Measurements from ENCODE around the gene UTS2. TPM values are rescaled to one million over a fixed set of nuclear protein-coding genes. Genes with fewer than 3 reads are reported as not detected.
A peak's percentile ranks its signal among the peaks of the same experiment; 100 is the strongest.

The UTS2 gene
- total and polyA plus RNA-seq, 2 of the 13 experiments (the other 11 are each of a cell fraction or from before 2014, with no cell fraction given) = not detected

DNA sequence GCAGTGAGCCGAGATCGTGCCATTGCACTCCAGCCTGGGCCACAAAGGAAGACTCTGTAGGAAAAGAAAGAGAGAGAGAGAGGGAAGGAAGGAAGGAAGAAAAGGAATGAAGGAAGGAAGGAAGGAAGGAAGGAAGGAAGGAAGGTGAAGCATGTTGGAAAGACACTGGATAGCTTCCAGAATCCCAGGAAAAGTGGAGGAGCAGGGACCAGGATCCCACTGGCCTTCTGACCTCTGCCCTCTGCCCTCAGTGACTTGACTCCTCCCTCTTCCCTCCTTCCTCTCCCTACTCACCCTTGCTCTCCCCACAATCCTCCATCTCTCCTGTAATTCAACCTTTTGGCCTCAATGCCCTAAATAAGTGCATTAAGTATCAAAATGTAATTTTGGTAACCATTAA lies 4.1 kb upstream of the UTS2 start:
- no peak overlapping the region for H3K27ac ChIP-seq (ENCODE audit: extremely low read length, insufficient read depth, low read length)
- no peaks in the 10 kb centered on the region for H3K9me3 ChIP-seq (ENCODE audit: low read length)
- no peaks in the 10 kb centered on the region for H3K36me3 ChIP-seq (replicated peaks in 1 of 2; ENCODE audit: control insufficient read depth in 1 of 2, insufficient read depth in 2 of 2, low read length in 2 of 2)
- CTCF ChIA-PET (ENCODE audit: low intra/inter-chr PET ratio, low total read pairs) = no interaction called here
- POLR2A ChIA-PET = no interaction called here
- intact Hi-C loops (cut with micrococcal nuclease; ENCODE audit: unreplicated experiment) = loop anchor here (2.0 kb wide), 1 partner anchor 190 kb away; no protein-coding TSS in a partner anchor
- DNase-seq (ENCODE audit: low spot score) = no peak
- TF ChIP-seq, protein P1, sequence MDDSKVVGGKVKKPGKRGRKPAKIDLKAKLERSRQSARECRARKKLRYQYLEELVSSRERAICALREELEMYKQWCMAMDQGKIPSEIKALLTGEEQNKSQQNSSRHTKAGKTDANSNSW (CRISPR knock-in tag; IDR thresholded peaks at IDR 0.05; ENCODE audit: borderline replicate concordance) = no peak
- no peak for FAIRE-seq
- H4K20me1 ChIP-seq (ENCODE audit: insufficient read depth, low read length) = no peaks in the 10 kb centered on the region
- in situ Hi-C loops (cut with HindIII; ENCODE audit: extremely low pct_ligation_motif_present, low pct_unique_long_range_greater_than_20kb) = loop anchor here (25.0 kb wide), 1 partner anchor 195 kb away; no protein-coding TSS in a partner anchor
- H2AFZ ChIP-seq (ENCODE audit: low read length) = no peak overlapping the region
- no TSS peak for BruUV-seq (replicated peaks)
- no peak for ATAC-seq
- no peak overlapping the region for H3K9ac ChIP-seq (ENCODE audit: insufficient read depth, low read depth, low read length)
- peaks cover 27% of the 10 kb centered on the region; the same call in 1 of the 2 replicates for H3K4me1 ChIP-seq (ENCODE audit: insufficient read depth, low read length)
- no peaks in the 10 kb centered on the region for H3K79me2 ChIP-seq (ENCODE audit: insufficient read depth, low read length)
- H3K27me3 ChIP-seq (ENCODE audit: control insufficient read depth in 1 of 2, insufficient read depth in 2 of 2, low read length in 2 of 2) = no peaks in the 10 kb centered on the region; a peak in 3 of 5 replicates
- H3K4me3 ChIP-seq (replicated peaks in 1 of 3; ENCODE audit: insufficient read depth in 1 of 3, low read depth in 2 of 3, low read length in 3 of 3) = no peak overlapping the region
- no peak overlapping the region for H3K4me2 ChIP-seq (ENCODE audit: low read depth, low read length)
- WGBS (ENCODE audit: low lambda C conversion rate) = 42% methylated on average over 2 of the region's 2 CpGs

DNA sequence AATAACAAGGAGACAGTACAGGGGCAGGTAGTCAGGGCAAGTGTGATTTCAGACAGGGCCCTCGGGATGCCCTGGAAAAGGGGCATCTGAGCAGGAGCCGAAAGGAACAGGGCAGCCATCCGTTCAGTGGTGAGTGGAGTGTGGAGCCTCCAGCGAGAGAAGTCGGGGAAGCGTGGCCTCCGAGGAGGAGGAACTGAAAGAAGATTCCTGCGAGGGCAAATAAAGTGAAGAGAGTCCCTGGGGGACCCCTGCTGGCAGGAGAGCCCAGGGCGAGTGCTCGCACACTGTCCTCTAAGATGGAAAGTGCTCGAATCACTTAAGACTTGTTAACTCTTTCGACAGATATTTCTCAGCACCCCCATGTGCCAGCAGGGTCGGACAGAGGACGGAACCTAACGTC lies 3.5 kb upstream of the UTS2 start:
- Histone ChIP-seq H3K36me3 (replicated peaks in 1 of 2; ENCODE audit: control insufficient read depth in 1 of 2, insufficient read depth in 2 of 2, low read length in 2 of 2) (no peaks in the 10 kb centered on the region), H3K4me3 (replicated peaks in 1 of 3; ENCODE audit: insufficient read depth in 1 of 3, low read depth in 2 of 3, low read length in 3 of 3) (peak overlapping the region; percentile 28 to 64 (median 54); a peak in 4 of 6 replicates), H3K27me3 (ENCODE audit: control insufficient read depth in 1 of 2, insufficient read depth in 2 of 2, low read length in 2 of 2) (peaks cover 0 to 3% of the 10 kb centered on the region in 2 experiments; a peak in 2 of 5 replicates), H3K4me1 (ENCODE audit: insufficient read depth, low read length) (peaks cover 27% of the 10 kb centered on the region; the same call in 1 of the 2 replicates), H2AFZ (ENCODE audit: low read length) (no peak overlapping the region), H4K20me1 (ENCODE audit: insufficient read depth, low read length) (no peaks in the 10 kb centered on the region), H3K79me2 (ENCODE audit: insufficient read depth, low read length) (no peaks in the 10 kb centered on the region), H3K4me2 (ENCODE audit: low read depth, low read length) (peak overlapping the region; percentile 93), H3K9ac (ENCODE audit: insufficient read depth, low read depth, low read length) (peak overlapping the region; percentile 47; the same call in 1 of the 2 replicates), H3K9me3 (ENCODE audit: low read length) (no peaks in the 10 kb centered on the region), H3K27ac (ENCODE audit: extremely low read length, insufficient read depth, low read length) (no peak overlapping the region)
- intact Hi-C loops (cut with micrococcal nuclease; ENCODE audit: unreplicated experiment) (loop anchor here (2.0 kb wide), 1 partner anchor 190 kb away; no protein-coding TSS in a partner anchor), in situ Hi-C loops (cut with HindIII; ENCODE audit: extremely low pct_ligation_motif_present, low pct_unique_long_range_greater_than_20kb) (loop anchor here (25.0 kb wide), 1 partner anchor 194 kb away; no protein-coding TSS in a partner anchor)
- WGBS (ENCODE audit: low lambda C conversion rate) = 0% methylated on average over 9 of the region's 15 CpGs
- ATAC-seq (peak; percentile 88), FAIRE-seq (no peak), DNase-seq (ENCODE audit: low spot score) (peak; percentile 18)
- no TSS peak for BruUV-seq (replicated peaks)
- CTCF ChIA-PET (ENCODE audit: low intra/inter-chr PET ratio, low total read pairs) = interaction anchor here (0.8 kb wide), 1 partner anchor 189 kb away, joined by 4 read pairs; no protein-coding TSS in a partner anchor
- POLR2A ChIA-PET = no interaction called here
- TF ChIP-seq MYC (CRISPR knock-in tag; IDR thresholded peaks at IDR 0.05; ENCODE audit: borderline replicate concordance) (peak; percentile 33; the same call in 1 of the 2 replicates), ZNF687 (CRISPR knock-in tag; IDR thresholded peaks at IDR 0.05) (peak; percentile 41), CTCF (CRISPR knock-in tag; IDR thresholded peaks at IDR 0.05) (peak; percentile 70), RAD21 (CRISPR knock-in tag; IDR thresholded peaks at IDR 0.05) (peak; percentile 25; the same call in 1 of the 2 replicates), STAG1 (CRISPR knock-in tag; IDR thresholded peaks at IDR 0.05) (peak; percentile 54), ZNF281 (CRISPR knock-in tag; IDR thresholded peaks at IDR 0.05; ENCODE audit: borderline replicate concordance) (no peak), SMC3 (IDR thresholded peaks at IDR 0.05; ENCODE audit: low read length) (peak; percentile 42; the same call in 1 of the 2 replicates)

All from HepG2 (cell line).